DOHH2 (cell line): Measurements from ENCODE around the gene SEC11C.

Source experiments
- H3F3A ChIP-seq: fragments of 200-600 bp; sonication (generic), shearing (Covaris generic); 2 replicates; pipeline ENCODE4 v1.6.0; 2016; ENCODE audit warnings: antibody characterized with exemption, mild to moderate bottlenecking; ENCODE audit not compliant: control insufficient read depth, insufficient read depth
- H3K27ac ChIP-seq: fragments of 200-600 bp; sonication (generic); 2 replicates; pipeline ENCODE4 v1.5.1; 2014; ENCODE audit warnings: low read depth, mild to moderate bottlenecking, low read length, moderate library complexity
- H3K27me3 ChIP-seq: fragments of 200-600 bp; sonication (generic); 2 replicates; pipeline ENCODE4 v1.6.1; 2014; ENCODE audit warnings: mild to moderate bottlenecking, low read length, mixed read lengths; ENCODE audit not compliant: control insufficient read depth
- H3K36me3 ChIP-seq: fragments of 200-600 bp; sonication (generic); 2 replicates; pipeline ENCODE4 v1.6.1; 2014; ENCODE audit warnings: mild to moderate bottlenecking, low read length, moderate library complexity, mixed read lengths; ENCODE audit not compliant: control insufficient read depth
- H3K4me1 ChIP-seq: fragments of 200-600 bp; sonication (generic); 2 replicates; pipeline ENCODE4 v1.6.1; 2014; ENCODE audit warnings: mild to moderate bottlenecking, low read length, mixed read lengths; ENCODE audit not compliant: control insufficient read depth
- H3K4me2 ChIP-seq: fragments of 200-600 bp; sonication (generic); 2 replicates; pipeline ENCODE4 v1.6.0; 2014; ENCODE audit warnings: mild to moderate bottlenecking, low read length, moderate library complexity
- H3K4me3 ChIP-seq: fragments of 200-600 bp; sonication (generic); 2 replicates; pipeline ENCODE4 v1.5.1; 2014; ENCODE audit warnings: mild to moderate bottlenecking, low read length, mixed read lengths
- H3K79me2 ChIP-seq: fragments of 200-600 bp; sonication (generic); 2 replicates; pipeline ENCODE4 v1.6.1; 2014; ENCODE audit warnings: mild to moderate bottlenecking, low read length, mixed read lengths; ENCODE audit not compliant: control insufficient read depth
- H3K9me2 ChIP-seq: fragments of 200-600 bp; sonication (generic); replicated peaks from 2 replicates; pipeline ENCODE4 v1.6.1; 2014; ENCODE audit warnings: mild to moderate bottlenecking, low read length, mixed read lengths; ENCODE audit not compliant: control insufficient read depth
- H3K9me3 ChIP-seq: fragments of 200-600 bp; sonication (generic); 2 replicates; pipeline ENCODE4 v1.6.1; 2014; ENCODE audit warnings: antibody characterized with exemption, low read length, mixed read lengths; ENCODE audit not compliant: control insufficient read depth, insufficient read depth
- H4K20me1 ChIP-seq: fragments of 200-600 bp; sonication (generic); 2 replicates; pipeline ENCODE4 v1.6.0; 2014; ENCODE audit warnings: low read depth, mild to moderate bottlenecking, antibody characterized with exemption, low read length, moderate library complexity; ENCODE audit not compliant: control insufficient read depth, insufficient read depth
- EZH2phosphoT487 ChIP-seq: fragments of 200-600 bp; sonication (generic); IDR thresholded peaks from 2 replicates; pipeline ENCODE4 v1.6.1; 2017; ENCODE audit warnings: borderline replicate concordance, mild to moderate bottlenecking, antibody characterized with exemption, low read length, moderate library complexity, mixed read lengths
- TF ChIP-seq, protein P1 (sequence below): fragments of 200-600 bp; sonication (generic); IDR thresholded peaks from one replicate; pipeline ENCODE4 v1.5.1; 2014; ENCODE audit warnings: antibody characterized with exemption, mild to moderate bottlenecking, low read depth, low read length; ENCODE audit not compliant: poor library complexity, severe bottlenecking

SEC11C gene

DNA sequence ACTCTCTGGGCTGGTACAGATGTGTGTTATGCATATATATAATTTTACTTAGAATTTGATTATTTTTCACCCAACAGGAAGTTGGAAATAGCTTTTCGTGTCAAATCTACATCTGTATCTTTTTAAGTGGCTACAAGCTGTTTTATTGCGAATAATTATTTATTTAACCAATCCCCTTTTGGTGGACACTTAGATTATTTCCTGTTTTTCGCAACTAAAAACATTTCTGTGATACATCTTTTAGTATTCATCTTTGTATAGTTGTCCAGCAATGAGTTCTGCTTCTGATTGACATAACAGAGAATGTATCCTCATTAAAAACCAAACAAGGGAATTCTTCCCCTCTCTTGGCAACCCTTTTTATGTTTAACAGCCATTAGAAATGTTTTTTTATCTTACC lies 16.6 kb downstream of the SEC11C start:
- H3K4me3 ChIP-seq, result no peak overlapping the region
- H3K27me3 ChIP-seq, result no peaks in the 10 kb centered on the region
- TF ChIP-seq EZH2phosphoT487, result no peak
- TF ChIP-seq, protein P1, sequence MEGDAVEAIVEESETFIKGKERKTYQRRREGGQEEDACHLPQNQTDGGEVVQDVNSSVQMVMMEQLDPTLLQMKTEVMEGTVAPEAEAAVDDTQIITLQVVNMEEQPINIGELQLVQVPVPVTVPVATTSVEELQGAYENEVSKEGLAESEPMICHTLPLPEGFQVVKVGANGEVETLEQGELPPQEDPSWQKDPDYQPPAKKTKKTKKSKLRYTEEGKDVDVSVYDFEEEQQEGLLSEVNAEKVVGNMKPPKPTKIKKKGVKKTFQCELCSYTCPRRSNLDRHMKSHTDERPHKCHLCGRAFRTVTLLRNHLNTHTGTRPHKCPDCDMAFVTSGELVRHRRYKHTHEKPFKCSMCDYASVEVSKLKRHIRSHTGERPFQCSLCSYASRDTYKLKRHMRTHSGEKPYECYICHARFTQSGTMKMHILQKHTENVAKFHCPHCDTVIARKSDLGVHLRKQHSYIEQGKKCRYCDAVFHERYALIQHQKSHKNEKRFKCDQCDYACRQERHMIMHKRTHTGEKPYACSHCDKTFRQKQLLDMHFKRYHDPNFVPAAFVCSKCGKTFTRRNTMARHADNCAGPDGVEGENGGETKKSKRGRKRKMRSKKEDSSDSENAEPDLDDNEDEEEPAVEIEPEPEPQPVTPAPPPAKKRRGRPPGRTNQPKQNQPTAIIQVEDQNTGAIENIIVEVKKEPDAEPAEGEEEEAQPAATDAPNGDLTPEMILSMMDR, result no peak
- no peaks in the 10 kb centered on the region for H3K9me2 ChIP-seq
- no peaks in the 10 kb centered on the region for H3K9me3 ChIP-seq
- no peak overlapping the region for H3K27ac ChIP-seq
- H3K4me2 ChIP-seq, result no peak overlapping the region
- H4K20me1 ChIP-seq, result no peaks in the 10 kb centered on the region
- H3F3A ChIP-seq, result no peaks in the 10 kb centered on the region
- H3K36me3 ChIP-seq, result peaks cover 50% of the 10 kb centered on the region
- no peaks in the 10 kb centered on the region for H3K4me1 ChIP-seq
- H3K79me2 ChIP-seq, result no peaks in the 10 kb centered on the region

DNA sequence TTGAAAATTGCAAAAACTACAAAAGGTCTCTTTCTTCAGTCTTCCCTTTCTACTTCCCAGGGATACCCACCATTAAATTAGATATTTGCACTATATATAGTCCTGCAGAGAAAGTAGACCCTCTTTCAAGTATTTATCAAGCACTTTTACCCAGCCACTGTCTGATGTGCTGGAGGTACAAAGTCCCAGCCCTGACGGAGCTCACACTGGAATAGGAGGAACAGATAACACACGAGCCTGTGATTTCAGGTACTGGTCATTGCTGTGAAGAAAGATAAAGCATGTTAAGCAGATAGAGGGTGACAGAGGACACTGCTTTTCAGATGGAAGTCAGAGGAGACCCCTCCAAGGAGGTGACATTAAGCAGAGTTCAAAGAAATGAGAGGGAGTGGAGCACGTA lies 19.6 kb downstream of the SEC11C start:
- Histone ChIP-seq H3K27ac (no peak overlapping the region), H3K27me3 (no peaks in the 10 kb centered on the region), H3K9me2 (no peaks in the 10 kb centered on the region), H3K4me1 (no peaks in the 10 kb centered on the region), H3K4me2 (no peak overlapping the region), H3K4me3 (no peak overlapping the region), H3K9me3 (no peaks in the 10 kb centered on the region), H3K79me2 (no peaks in the 10 kb centered on the region), H3K36me3 (peaks cover 25% of the 10 kb centered on the region), H4K20me1 (no peaks in the 10 kb centered on the region), H3F3A (no peaks in the 10 kb centered on the region)
- TF ChIP-seq EZH2phosphoT487, result no peak
- TF ChIP-seq, protein P1, result no peak

DNA sequence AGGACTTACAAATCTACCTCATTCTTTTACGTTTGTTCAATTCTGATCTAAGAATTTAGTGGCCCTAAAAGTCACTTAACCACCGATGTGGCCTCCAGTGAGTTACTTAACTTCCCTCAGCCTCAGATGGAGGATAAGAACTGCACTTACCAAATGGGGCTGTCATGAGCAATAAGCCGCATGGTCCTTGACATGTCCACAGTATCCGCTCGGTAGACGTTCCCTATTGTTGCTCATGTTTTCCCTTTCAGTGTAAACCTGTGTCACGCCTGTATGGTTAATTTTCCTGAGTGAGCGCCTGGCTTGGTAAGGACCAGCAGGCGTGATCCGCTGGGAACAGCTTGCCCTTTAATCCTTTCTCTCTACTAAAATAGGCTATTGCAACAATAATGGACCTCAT lies 20.3 kb downstream of the SEC11C start:
- Histone ChIP-seq H3K27ac (no peak overlapping the region), H3K36me3 (peaks cover 20% of the 10 kb centered on the region), H3K4me2 (no peak overlapping the region), H3K9me2 (no peaks in the 10 kb centered on the region), H3K4me1 (no peaks in the 10 kb centered on the region), H4K20me1 (no peaks in the 10 kb centered on the region), H3K9me3 (no peaks in the 10 kb centered on the region), H3K27me3 (no peaks in the 10 kb centered on the region), H3K4me3 (no peak overlapping the region), H3F3A (no peaks in the 10 kb centered on the region), H3K79me2 (no peaks in the 10 kb centered on the region)
- no peak for TF ChIP-seq EZH2phosphoT487
- TF ChIP-seq, protein P1, result no peak

DNA sequence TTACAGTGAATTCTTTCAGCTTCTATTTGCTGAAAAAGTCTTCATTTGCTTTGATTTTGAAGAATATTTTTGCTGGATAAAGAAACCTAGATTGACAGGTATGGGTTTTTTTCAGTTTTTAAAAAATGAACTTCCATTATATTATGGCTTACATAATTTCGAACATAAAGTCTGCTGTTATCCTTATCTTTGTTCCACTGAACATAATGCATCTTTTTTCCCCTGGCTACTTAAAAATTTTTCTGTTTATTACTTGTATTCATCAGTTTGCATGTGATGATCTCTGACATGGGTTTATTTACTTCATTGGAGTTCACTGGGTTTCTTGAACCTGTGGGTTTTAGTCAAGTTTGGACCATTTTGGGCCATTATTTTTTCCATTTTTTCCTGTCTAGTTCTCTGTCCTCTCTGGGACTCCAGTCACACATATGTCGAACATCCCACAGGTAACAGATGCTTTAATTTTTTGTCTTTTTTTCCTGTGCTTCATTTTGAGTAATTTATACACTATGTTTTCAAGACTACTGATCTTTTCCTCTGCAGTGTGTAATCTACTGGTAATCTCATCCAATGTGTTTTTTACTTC lies 33.1 kb downstream of the SEC11C start:
- Histone ChIP-seq H4K20me1 (no peaks in the 10 kb centered on the region), H3K4me2 (no peak overlapping the region), H3K27ac (no peak overlapping the region), H3K4me3 (no peak overlapping the region), H3K36me3 (no peaks in the 10 kb centered on the region), H3K79me2 (no peaks in the 10 kb centered on the region), H3F3A (no peaks in the 10 kb centered on the region), H3K9me3 (peaks cover 17% of the 10 kb centered on the region), H3K9me2 (no peaks in the 10 kb centered on the region), H3K27me3 (no peaks in the 10 kb centered on the region), H3K4me1 (no peaks in the 10 kb centered on the region)
- TF ChIP-seq, protein P1, result no peak
- no peak for TF ChIP-seq EZH2phosphoT487
